HepG2 (cell line): ENCODE measurements around the gene CCDC34. TPM values are rescaled to one million over a fixed set of nuclear protein-coding genes. Genes with fewer than 3 reads are reported as not detected.
A peak's percentile ranks its signal among the peaks of the same experiment; 100 is the strongest.

Source experiments
- CC2D1A ChIP-seq: sonication (generic); formaldehyde crosslinking; IDR thresholded peaks from 2 replicates; pipeline ENCODE4 v1.8.1; 2023; ENCODE audit warnings: mild to moderate bottlenecking, missing genetic modification reagents
- PREB ChIP-seq: sonication (generic); formaldehyde crosslinking; IDR thresholded peaks from 2 replicates; pipeline ENCODE4 v1.4.0; 2020; ENCODE audit warnings: missing genetic modification reagents
- RBM39 ChIP-seq: fragments of 200-400 bp; formaldehyde crosslinking; IDR thresholded peaks from one replicate; pipeline ENCODE4 v1.6.1; 2018; ENCODE audit warnings: antibody characterized with exemption, mild to moderate bottlenecking, low read depth, low read length; ENCODE audit not compliant: poor library complexity, severe bottlenecking
- RCOR2 ChIP-seq: IDR thresholded peaks from 2 replicates; pipeline ENCODE4 v1.6.1; 2016; ENCODE audit warnings: missing biosample characterization, missing genetic modification reagents
- SNAI1 ChIP-seq: sonication (generic); formaldehyde crosslinking; IDR thresholded peaks from 2 replicates; pipeline ENCODE4 v1.5.0; 2020; ENCODE audit warnings: mild to moderate bottlenecking, missing genetic modification reagents, borderline replicate concordance
- SOX5 ChIP-seq: IDR thresholded peaks from 2 replicates; pipeline ENCODE4 v1.6.1; 2016; ENCODE audit warnings: borderline replicate concordance
- SP5 ChIP-seq: IDR thresholded peaks from 2 replicates; pipeline ENCODE4 v1.6.1; 2016; ENCODE audit warnings: low read depth, borderline replicate concordance
- STAG1 ChIP-seq: sonication (generic); formaldehyde crosslinking; IDR thresholded peaks from 2 replicates; pipeline ENCODE4 v1.4.0; 2020; ENCODE audit warnings: missing genetic modification reagents
- TRAFD1 ChIP-seq: sonication (generic); formaldehyde crosslinking; IDR thresholded peaks from 2 replicates; pipeline ENCODE4 v1.5.1; 2020; ENCODE audit warnings: missing genetic modification reagents, mild to moderate bottlenecking, borderline replicate concordance
- XBP1 ChIP-seq: sonication (generic); formaldehyde crosslinking; IDR thresholded peaks from 2 replicates; pipeline ENCODE4 v1.5.0; 2020; ENCODE audit warnings: missing genetic modification reagents
- ZFP91 ChIP-seq: sonication (generic); formaldehyde crosslinking; IDR thresholded peaks from 2 replicates; pipeline ENCODE4 v1.9.0; 2022; ENCODE audit warnings: missing genetic modification reagents, mild to moderate bottlenecking, borderline replicate concordance
- ZNF235 ChIP-seq: sonication (generic); formaldehyde crosslinking; IDR thresholded peaks from 2 replicates; pipeline ENCODE4 v1.8.1; 2023; ENCODE audit warnings: mild to moderate bottlenecking, missing genetic modification reagents, borderline replicate concordance
- ZNF280B ChIP-seq: sonication (generic); formaldehyde crosslinking; IDR thresholded peaks from 2 replicates; pipeline ENCODE4 v1.5.0; 2020; ENCODE audit warnings: missing genetic modification reagents, mild to moderate bottlenecking, borderline replicate concordance
- ZNF354B ChIP-seq: sonication (generic); formaldehyde crosslinking; IDR thresholded peaks from 2 replicates; pipeline ENCODE4 v1.8.0; 2022; ENCODE audit warnings: mild to moderate bottlenecking, missing genetic modification reagents
- ZNF670 ChIP-seq: sonication (generic); formaldehyde crosslinking; IDR thresholded peaks from 2 replicates; pipeline ENCODE4 v1.8.0; 2022; ENCODE audit warnings: mild to moderate bottlenecking, missing genetic modification reagents, borderline replicate concordance
- ZNF703 ChIP-seq: sonication (generic); formaldehyde crosslinking; IDR thresholded peaks from 2 replicates; pipeline ENCODE4 v1.5.1; 2020; ENCODE audit warnings: missing genetic modification reagents, mild to moderate bottlenecking, moderate library complexity, borderline replicate concordance
- ZSCAN20 ChIP-seq: sonication (generic); formaldehyde crosslinking; IDR thresholded peaks from 2 replicates; pipeline ENCODE4 v1.4.0; 2020; ENCODE audit warnings: missing genetic modification reagents, mild to moderate bottlenecking, borderline replicate concordance
- polyA plus RNA-seq, 8 experiments: library from polyadenylated mRNA; depleted of rRNA in 3 of 8; stranded (reverse) in 7 of 8; unstranded in 1 of 8; fragments of >200 nt; fragmentation: Illumina TruSeq in 4 of 8; extraction: Trizol in 4 of 8; gene quantifications; 2 replicates each; pipeline versions ENCODE4 v1.2.1 to v1.2.3, GENCODE V29; 2011 to 2016; ENCODE audit warnings: low read depth in 4 of 8, missing spikeins in 1 of 8, mixed read lengths in 1 of 8; ENCODE audit not compliant: insufficient read depth in 1 of 8
- total RNA-seq, 5 experiments: library from RNA; depleted of rRNA; stranded (reverse); fragments of >200 nt; fragmentation: Illumina TruSeq; extraction: Trizol; gene quantifications; 2 replicates each; pipeline ENCODE4 v1.2.3, GENCODE V29; 2016; ENCODE audit warnings: low read depth in 1 of 5
- TF ChIP-seq, protein P1 (sequence below): sonication (generic); formaldehyde crosslinking; IDR thresholded peaks from 2 replicates; pipeline ENCODE4 v1.4.0; 2020; ENCODE audit warnings: missing genetic modification reagents
- TF ChIP-seq, protein P2 (sequence below): sonication (generic); formaldehyde crosslinking; IDR thresholded peaks from 2 replicates; pipeline ENCODE4 v1.4.0; 2020; ENCODE audit warnings: missing genetic modification reagents

CCDC34 gene
- total and polyA plus RNA-seq, 2 of the 13 experiments (the other 11 are each of a cell fraction or from before 2014, with no cell fraction given), result 7.6 to 34.3 TPM

GRCh38 chr11:27395556-27396258 lies 32.7 kb upstream of the CCDC34 start (continued):
- TF ChIP-seq CC2D1A (CRISPR knock-in tag) (no peak), ZNF670 (CRISPR knock-in tag) (no peak), SNAI1 (CRISPR knock-in tag) (no peak), XBP1 (CRISPR knock-in tag) (no peak), SP5 (CRISPR knock-in tag) (peak; percentile 42; the same call in 1 of the 2 replicates), PREB (CRISPR knock-in tag) (no peak), SOX5 (CRISPR knock-in tag) (peak; percentile 78; the same call in 1 of the 2 replicates), ZNF235 (CRISPR knock-in tag) (no peak), ZNF354B (CRISPR knock-in tag) (no peak), ZFP91 (no peak), RCOR2 (CRISPR knock-in tag) (0 out of 2 replicates have a peak, but pooled peaks have one; percentile 32), ZSCAN20 (CRISPR knock-in tag) (no peak), STAG1 (no peak), ZNF703 (CRISPR knock-in tag) (no peak), RBM39 (no peak), TRAFD1 (no peak), ZNF280B (CRISPR knock-in tag) (no peak)
- TF ChIP-seq, protein P1, sequence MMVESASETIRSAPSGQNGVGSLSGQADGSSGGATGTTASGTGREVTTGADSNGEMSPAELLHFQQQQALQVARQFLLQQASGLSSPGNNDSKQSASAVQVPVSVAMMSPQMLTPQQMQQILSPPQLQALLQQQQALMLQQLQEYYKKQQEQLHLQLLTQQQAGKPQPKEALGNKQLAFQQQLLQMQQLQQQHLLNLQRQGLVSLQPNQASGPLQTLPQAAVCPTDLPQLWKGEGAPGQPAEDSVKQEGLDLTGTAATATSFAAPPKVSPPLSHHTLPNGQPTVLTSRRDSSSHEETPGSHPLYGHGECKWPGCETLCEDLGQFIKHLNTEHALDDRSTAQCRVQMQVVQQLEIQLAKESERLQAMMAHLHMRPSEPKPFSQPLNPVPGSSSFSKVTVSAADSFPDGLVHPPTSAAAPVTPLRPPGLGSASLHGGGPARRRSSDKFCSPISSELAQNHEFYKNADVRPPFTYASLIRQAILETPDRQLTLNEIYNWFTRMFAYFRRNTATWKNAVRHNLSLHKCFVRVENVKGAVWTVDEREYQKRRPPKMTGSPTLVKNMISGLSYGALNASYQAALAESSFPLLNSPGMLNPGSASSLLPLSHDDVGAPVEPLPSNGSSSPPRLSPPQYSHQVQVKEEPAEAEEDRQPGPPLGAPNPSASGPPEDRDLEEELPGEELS (CRISPR knock-in tag), result peak; percentile 94
- TF ChIP-seq, protein P2, sequence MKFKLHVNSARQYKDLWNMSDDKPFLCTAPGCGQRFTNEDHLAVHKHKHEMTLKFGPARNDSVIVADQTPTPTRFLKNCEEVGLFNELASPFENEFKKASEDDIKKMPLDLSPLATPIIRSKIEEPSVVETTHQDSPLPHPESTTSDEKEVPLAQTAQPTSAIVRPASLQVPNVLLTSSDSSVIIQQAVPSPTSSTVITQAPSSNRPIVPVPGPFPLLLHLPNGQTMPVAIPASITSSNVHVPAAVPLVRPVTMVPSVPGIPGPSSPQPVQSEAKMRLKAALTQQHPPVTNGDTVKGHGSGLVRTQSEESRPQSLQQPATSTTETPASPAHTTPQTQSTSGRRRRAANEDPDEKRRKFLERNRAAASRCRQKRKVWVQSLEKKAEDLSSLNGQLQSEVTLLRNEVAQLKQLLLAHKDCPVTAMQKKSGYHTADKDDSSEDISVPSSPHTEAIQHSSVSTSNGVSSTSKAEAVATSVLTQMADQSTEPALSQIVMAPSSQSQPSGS (CRISPR knock-in tag), result no peak
